ENCODE measurements around the gene RHOF.

Gene RHOF

GRCh38 chr12:121775501-121775900, 18.0 kb downstream of the RHOF start:
- H3K4me1 ChIP-seq (ENCODE audit: control insufficient read depth in 5 of 5, insufficient read depth in 5 of 5, low read length in 5 of 5): peaks cover 2 to 39% (median 25%) of the 10 kb centered on the region in 5 donors
- H3K27me3 ChIP-seq (ENCODE audit: control insufficient read depth in 5 of 5, insufficient read depth in 4 of 5, low read length in 5 of 5): no peaks in the 10 kb centered on the region
- peaks cover 0 to 17% (median 8%) of the 10 kb centered on the region in 5 donors for H3K36me3 ChIP-seq (ENCODE audit: control insufficient read depth in 5 of 5, insufficient read depth in 5 of 5, low read length in 5 of 5)
- H3K4me3 ChIP-seq (ENCODE audit: low read depth in 1 of 5, low read length in 5 of 5): no peak overlapping the region
- H3K27ac ChIP-seq (ENCODE audit: low read depth, low read length): no peak overlapping the region
- no peaks in the 10 kb centered on the region for H3K9me3 ChIP-seq (ENCODE audit: control insufficient read depth in 5 of 5, low read length in 5 of 5)
- no peak overlapping the region for H3K9ac ChIP-seq (ENCODE audit: low read length in 5 of 5)

GRCh38 chr12:121774968-121775474, 18.5 kb downstream of the RHOF start:
- H3K4me3 ChIP-seq (ENCODE audit: low read depth in 1 of 5, low read length in 5 of 5): no peak overlapping the region
- no peak overlapping the region for H3K9ac ChIP-seq (ENCODE audit: low read length in 5 of 5)
- peaks cover 0 to 13% (median 7%) of the 10 kb centered on the region in 5 donors for H3K36me3 ChIP-seq (ENCODE audit: control insufficient read depth in 5 of 5, insufficient read depth in 5 of 5, low read length in 5 of 5)
- peaks cover 2 to 43% (median 29%) of the 10 kb centered on the region in 5 donors for H3K4me1 ChIP-seq (ENCODE audit: control insufficient read depth in 5 of 5, insufficient read depth in 5 of 5, low read length in 5 of 5)
- H3K27me3 ChIP-seq (ENCODE audit: control insufficient read depth in 5 of 5, insufficient read depth in 4 of 5, low read length in 5 of 5): no peaks in the 10 kb centered on the region
- no peak overlapping the region for H3K27ac ChIP-seq (ENCODE audit: low read depth, low read length)
- H3K9me3 ChIP-seq (ENCODE audit: control insufficient read depth in 5 of 5, low read length in 5 of 5): no peaks in the 10 kb centered on the region

- Histone ChIP-seq H3K27ac (ENCODE audit: low read depth, low read length) (peak overlapping the region; percentile 72), H3K9ac (ENCODE audit: low read length in 5 of 5) (no peak overlapping the region), H3K4me1 (ENCODE audit: control insufficient read depth in 5 of 5, insufficient read depth in 5 of 5, low read length in 5 of 5) (peaks cover 2 to 60% (median 45%) of the 10 kb centered on the region in 5 donors), H3K36me3 (ENCODE audit: control insufficient read depth in 5 of 5, insufficient read depth in 5 of 5, low read length in 5 of 5) (no peaks in the 10 kb centered on the region), H3K27me3 (ENCODE audit: control insufficient read depth in 5 of 5, insufficient read depth in 4 of 5, low read length in 5 of 5) (no peaks in the 10 kb centered on the region), H3K9me3 (ENCODE audit: control insufficient read depth in 5 of 5, low read length in 5 of 5) (no peaks in the 10 kb centered on the region), H3K4me3 (ENCODE audit: low read depth in 1 of 5, low read length in 5 of 5) (peak overlapping the region in 1 of 5 donors; percentile 21)
These were observed 20.3 kb downstream of the RHOF start for GRCh38 chr12:121773011-121773777.

- Histone ChIP-seq H3K9ac (ENCODE audit: low read length in 5 of 5) (no peak overlapping the region), H3K9me3 (ENCODE audit: control insufficient read depth in 5 of 5, low read length in 5 of 5) (no peaks in the 10 kb centered on the region), H3K27me3 (ENCODE audit: control insufficient read depth in 5 of 5, insufficient read depth in 4 of 5, low read length in 5 of 5) (no peaks in the 10 kb centered on the region), H3K4me1 (ENCODE audit: control insufficient read depth in 5 of 5, insufficient read depth in 5 of 5, low read length in 5 of 5) (peaks cover 11 to 76% (median 62%) of the 10 kb centered on the region in 5 donors), H3K36me3 (ENCODE audit: control insufficient read depth in 5 of 5, insufficient read depth in 5 of 5, low read length in 5 of 5) (no peaks in the 10 kb centered on the region), H3K27ac (ENCODE audit: low read depth, low read length) (peak overlapping the region; percentile 72), H3K4me3 (ENCODE audit: low read depth in 1 of 5, low read length in 5 of 5) (no peak overlapping the region)
These were observed 22.5 kb downstream of the RHOF start for GRCh38 chr12:121770813-121771625.

- Histone ChIP-seq H3K9ac (ENCODE audit: low read length in 5 of 5) (no peak overlapping the region), H3K4me3 (ENCODE audit: low read depth in 1 of 5, low read length in 5 of 5) (no peak overlapping the region), H3K36me3 (ENCODE audit: control insufficient read depth in 5 of 5, insufficient read depth in 5 of 5, low read length in 5 of 5) (peaks cover 0 to 3% (median 0%) of the 10 kb centered on the region in 5 donors), H3K27me3 (ENCODE audit: control insufficient read depth in 5 of 5, insufficient read depth in 4 of 5, low read length in 5 of 5) (no peaks in the 10 kb centered on the region), H3K4me1 (ENCODE audit: control insufficient read depth in 5 of 5, insufficient read depth in 5 of 5, low read length in 5 of 5) (peaks cover 11 to 82% (median 62%) of the 10 kb centered on the region in 5 donors), H3K9me3 (ENCODE audit: control insufficient read depth in 5 of 5, low read length in 5 of 5) (no peaks in the 10 kb centered on the region), H3K27ac (ENCODE audit: low read depth, low read length) (peak overlapping the region; percentile 72)
These were observed 23.1 kb downstream of the RHOF start for GRCh38 chr12:121770388-121770787.

GRCh38 chr12:121769831-121770301, 23.6 kb downstream of the RHOF start:
- H3K9me3 ChIP-seq (ENCODE audit: control insufficient read depth in 5 of 5, low read length in 5 of 5): no peaks in the 10 kb centered on the region
- H3K27me3 ChIP-seq (ENCODE audit: control insufficient read depth in 5 of 5, insufficient read depth in 4 of 5, low read length in 5 of 5): no peaks in the 10 kb centered on the region
- H3K9ac ChIP-seq (ENCODE audit: low read length in 5 of 5): no peak overlapping the region
- H3K4me1 ChIP-seq (ENCODE audit: control insufficient read depth in 5 of 5, insufficient read depth in 5 of 5, low read length in 5 of 5): peaks cover 11 to 82% (median 62%) of the 10 kb centered on the region in 5 donors
- no peak overlapping the region for H3K4me3 ChIP-seq (ENCODE audit: low read depth in 1 of 5, low read length in 5 of 5)
- H3K27ac ChIP-seq (ENCODE audit: low read depth, low read length): peak overlapping the region; percentile 72
- peaks cover 0 to 3% (median 0%) of the 10 kb centered on the region in 5 donors for H3K36me3 ChIP-seq (ENCODE audit: control insufficient read depth in 5 of 5, insufficient read depth in 5 of 5, low read length in 5 of 5)

GRCh38 chr12:121769297-121769830, 24.1 kb downstream of the RHOF start:
- Histone ChIP-seq H3K9me3 (ENCODE audit: control insufficient read depth in 5 of 5, low read length in 5 of 5) (no peaks in the 10 kb centered on the region), H3K27ac (ENCODE audit: low read depth, low read length) (peak overlapping the region; percentile 72), H3K4me3 (ENCODE audit: low read depth in 1 of 5, low read length in 5 of 5) (no peak overlapping the region), H3K9ac (ENCODE audit: low read length in 5 of 5) (no peak overlapping the region), H3K36me3 (ENCODE audit: control insufficient read depth in 5 of 5, insufficient read depth in 5 of 5, low read length in 5 of 5) (peaks cover 0 to 6% (median 0%) of the 10 kb centered on the region in 5 donors), H3K4me1 (ENCODE audit: control insufficient read depth in 5 of 5, insufficient read depth in 5 of 5, low read length in 5 of 5) (peaks cover 11 to 82% (median 62%) of the 10 kb centered on the region in 5 donors), H3K27me3 (ENCODE audit: control insufficient read depth in 5 of 5, insufficient read depth in 4 of 5, low read length in 5 of 5) (no peaks in the 10 kb centered on the region)

GRCh38 chr12:121767525-121768016, 25.9 kb downstream of the RHOF start:
- Histone ChIP-seq H3K4me3 (ENCODE audit: low read depth in 1 of 5, low read length in 5 of 5) (peak overlapping the region in 2 of 5 donors; percentile 19 to 29), H3K9ac (ENCODE audit: low read length in 5 of 5) (peak overlapping the region in 1 of 5 donors; percentile 11), H3K36me3 (ENCODE audit: control insufficient read depth in 5 of 5, insufficient read depth in 5 of 5, low read length in 5 of 5) (peaks cover 0 to 9% (median 2%) of the 10 kb centered on the region in 5 donors), H3K9me3 (ENCODE audit: control insufficient read depth in 5 of 5, low read length in 5 of 5) (no peaks in the 10 kb centered on the region), H3K27me3 (ENCODE audit: control insufficient read depth in 5 of 5, insufficient read depth in 4 of 5, low read length in 5 of 5) (no peaks in the 10 kb centered on the region), H3K4me1 (ENCODE audit: control insufficient read depth in 5 of 5, insufficient read depth in 5 of 5, low read length in 5 of 5) (peaks cover 9 to 69% (median 52%) of the 10 kb centered on the region in 5 donors), H3K27ac (ENCODE audit: low read depth, low read length) (peak overlapping the region; percentile 59)

- no peak overlapping the region for H3K4me3 ChIP-seq (ENCODE audit: low read depth in 1 of 5, low read length in 5 of 5)
- H3K9ac ChIP-seq (ENCODE audit: low read length in 5 of 5): no peak overlapping the region
- peaks cover 0 to 12% (median 6%) of the 10 kb centered on the region in 5 donors for H3K36me3 ChIP-seq (ENCODE audit: control insufficient read depth in 5 of 5, insufficient read depth in 5 of 5, low read length in 5 of 5)
- peaks cover 9 to 58% (median 44%) of the 10 kb centered on the region in 5 donors for H3K4me1 ChIP-seq (ENCODE audit: control insufficient read depth in 5 of 5, insufficient read depth in 5 of 5, low read length in 5 of 5)
- H3K27ac ChIP-seq (ENCODE audit: low read depth, low read length): no peak overlapping the region
- H3K9me3 ChIP-seq (ENCODE audit: control insufficient read depth in 5 of 5, low read length in 5 of 5): no peaks in the 10 kb centered on the region
- H3K27me3 ChIP-seq (ENCODE audit: control insufficient read depth in 5 of 5, insufficient read depth in 4 of 5, low read length in 5 of 5): no peaks in the 10 kb centered on the region
These were observed 27.0 kb downstream of the RHOF start for GRCh38 chr12:121766290-121767039.

Data from subcutaneous abdominal adipose tissue (tissue), 5 donors.